ENCODE data around the gene PCDH9.

GRCh38 chr13:67052550-67053490 lies 177.3 kb downstream of the PCDH9 start:
- no peak for TF ChIP-seq CTCF (IDR thresholded peaks at IDR 0.05 in 8 of 11, conservative IDR thresholded peaks at IDR 0.05 in 3 of 11)
- no peak for TF ChIP-seq POLR2AphosphoS5 (IDR thresholded peaks at IDR 0.05)
- TF ChIP-seq POLR2A (IDR thresholded peaks at IDR 0.05), result no peak
